A549 (cell line): ENCODE measurements around the gene VPS4A. TPM values are rescaled to one million over a fixed set of nuclear protein-coding genes. Genes with fewer than 3 reads are reported as not detected.
"Not testable (repeated sequence)": the region's sequence is repeated elsewhere in the genome, so short reads cannot be mapped to it uniquely, and the experiment has no call there.

Source experiments
- ATAC-seq, 2 experiments: fragments of 200-7000 bp in 1 of 2; fragments of >200 bp in 1 of 2; cut with Nextera tagmentation in 1 of 2; cut with Tn5 transposase in 1 of 2; 3 replicates each; pipeline versions ENCODE4 v1.8.0 to v1.9.1; 2018 to 2020; ENCODE audit warnings: mild to moderate bottlenecking in 1 of 2, moderate library complexity in 1 of 2
- CTCF ChIA-PET: fragments of 300-600 bp; sonication (Branson Sonifier 250); formaldehyde crosslinking; extraction: SDS; loops from one replicate; lab custom pipeline; 2021; ENCODE audit warnings: antibody characterized with exemption, inconsistent platforms; lab: Yijun Ruan, JAX
- POLR2A ChIA-PET: fragments of 350-600 bp; formaldehyde crosslinking; extraction: SDS; loops from one replicate; lab custom pipeline; 2021; ENCODE audit warnings: antibody characterized with exemption, inconsistent platforms; lab: Yijun Ruan, JAX
- DNase-seq, 2 experiments: peaks; one replicate each; pipeline versions ENCODE4 v3.0.0 to v3.0.0-alpha.2; 2011 to 2016; ENCODE audit warnings: low read depth in 1 of 2, low spot score in 1 of 2
- FAIRE-seq: peaks from 2 replicates; lab custom pipeline; 2011; peaks lifted over from hg19 to GRCh38; lab: Jason Lieb, UNC
- H3K27ac ChIP-seq, 2 experiments: fragments of >200 bp; sonication (Bioruptor Twin); formaldehyde crosslinking; 3 replicates each; pipeline ENCODE4 v1.5.1; 2016 to 2017
- H3K4me1 ChIP-seq: fragments of >200 bp; sonication (Bioruptor Twin); formaldehyde crosslinking; 3 replicates; pipeline ENCODE4 v1.6.1; 2016
- H3K4me2 ChIP-seq: fragments of >200 bp; sonication (Bioruptor Twin); formaldehyde crosslinking; 3 replicates; pipeline ENCODE4 v1.6.1; 2016
- H3K4me3 ChIP-seq: fragments of >200 bp; sonication (Bioruptor Twin); formaldehyde crosslinking; 3 replicates; pipeline ENCODE4 v1.5.1; 2016
- H3K9me3 ChIP-seq: fragments of >200 bp; sonication (Bioruptor Twin); formaldehyde crosslinking; 3 replicates; pipeline ENCODE4 v1.6.1; 2016
- CEBPB ChIP-seq, 2 experiments: fragments of >200 bp in 1 of 2; sonication (Bioruptor Twin) in 1 of 2; formaldehyde crosslinking in 1 of 2; IDR thresholded peaks; 2 replicates each; pipeline ENCODE4 v1.6.1; 2012 to 2016
- EHMT2 ChIP-seq: fragments of 200-600 bp; sonication (generic); IDR thresholded peaks from 2 replicates; pipeline ENCODE4 v1.6.1; 2016; ENCODE audit warnings: antibody characterized with exemption, low read depth, mild to moderate bottlenecking, moderate library complexity
- JUNB ChIP-seq: fragments of >200 bp; sonication (Bioruptor Twin); formaldehyde crosslinking; IDR thresholded peaks from 2 replicates; pipeline ENCODE4 v1.6.1; 2016
- NFE2L2 ChIP-seq: fragments of 150-350 bp; conservative IDR thresholded peaks from 2 replicates; pipeline ENCODE4 v1.6.1; 2014; ENCODE audit warnings: low read length
- NPAS2 ChIP-seq: fragments of 250-450 bp; sonication (Bioruptor Pico); IDR thresholded peaks from 2 replicates; pipeline ENCODE4 v1.8.0; 2022; ENCODE audit warnings: mild to moderate bottlenecking, moderate library complexity, borderline replicate concordance
- SMC3 ChIP-seq: fragments of >200 bp; sonication (Bioruptor Twin); formaldehyde crosslinking; IDR thresholded peaks from 3 replicates; pipeline ENCODE4 v1.6.1; 2018; ENCODE audit warnings: inconsistent platforms
- TP53 ChIP-seq: fragments of 250-450 bp; sonication (Bioruptor Pico); IDR thresholded peaks from 2 replicates; pipeline ENCODE4 v1.5.0; 2021; ENCODE audit warnings: mild to moderate bottlenecking, moderate library complexity
- ZC3H11A ChIP-seq: fragments of 450-650 bp; IDR thresholded peaks from 2 replicates; pipeline ENCODE4 v1.6.1; 2014; ENCODE audit warnings: antibody characterized with exemption, mild to moderate bottlenecking
- WGBS: methylation state at CpG from one replicate; pipeline ENCODE4 v1.1.6; 2017; ENCODE audit errors: missing lambda C conversion rate; 5-methylcytosine and 5-hydroxymethylcytosine counted together
- polyA plus RNA-seq, 4 experiments: library from polyadenylated mRNA; depleted of rRNA in 3 of 4; stranded (reverse); fragments of >200 nt; fragmentation: RNase III in 1 of 4; extraction: RNeasy Plus Mini Kit Qiagen cat#74134 plus additional on column Dnase treatment in 1 of 4; gene quantifications; 2 replicates in 3 of 4; 3 replicates in 1 of 4; pipeline ENCODE4 v1.2.3, GENCODE V29; 2011 to 2017
- TF ChIP-seq, protein P1 (sequence below): fragments of 250-450 bp; sonication (Bioruptor Pico); IDR thresholded peaks from 2 replicates; pipeline ENCODE4 v1.5.0; 2021; ENCODE audit warnings: mild to moderate bottlenecking, moderate library complexity, borderline replicate concordance

The VPS4A gene
- polyA plus RNA-seq, 2 of the 4 experiments (the other 2 are of a cell fraction): 12.9 to 28.1 TPM

DNA sequence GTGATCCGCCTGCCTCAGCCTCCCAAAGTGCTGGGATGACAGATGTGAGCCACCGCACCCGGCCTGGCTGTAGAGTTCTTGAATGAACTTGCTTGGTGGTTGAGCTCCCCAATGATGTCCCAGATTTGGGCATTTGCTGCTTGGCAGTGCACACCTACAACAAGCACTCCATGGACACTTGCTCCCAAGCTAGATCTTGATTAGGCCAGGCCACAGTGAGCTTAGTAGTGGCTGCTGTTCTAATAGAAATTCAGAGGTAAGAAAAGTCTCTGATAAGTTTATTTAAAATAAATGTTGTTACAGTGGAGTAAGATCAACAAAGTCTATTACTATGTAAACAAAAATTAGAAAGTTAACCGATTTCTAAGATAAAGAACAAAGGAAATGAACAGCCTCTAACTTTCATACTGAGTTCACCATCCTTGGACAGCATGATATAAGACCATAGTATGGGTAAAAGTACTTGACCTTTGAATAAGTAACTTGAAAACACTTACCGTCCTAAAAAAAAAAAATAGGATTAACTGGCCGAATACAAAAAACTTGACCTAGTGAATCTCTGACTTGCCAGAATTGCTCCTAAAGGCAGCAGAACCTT, 39.5 kb downstream of the VPS4A start:
- CTCF ChIA-PET: interaction anchor here (0.6 to 1.6 kb wide), 4 partner anchors 10 to 30 kb away, joined by 3 to 7 read pairs (median 4); partner anchors contain the start of genes COG8 and PDF
- no peak for FAIRE-seq

DNA sequence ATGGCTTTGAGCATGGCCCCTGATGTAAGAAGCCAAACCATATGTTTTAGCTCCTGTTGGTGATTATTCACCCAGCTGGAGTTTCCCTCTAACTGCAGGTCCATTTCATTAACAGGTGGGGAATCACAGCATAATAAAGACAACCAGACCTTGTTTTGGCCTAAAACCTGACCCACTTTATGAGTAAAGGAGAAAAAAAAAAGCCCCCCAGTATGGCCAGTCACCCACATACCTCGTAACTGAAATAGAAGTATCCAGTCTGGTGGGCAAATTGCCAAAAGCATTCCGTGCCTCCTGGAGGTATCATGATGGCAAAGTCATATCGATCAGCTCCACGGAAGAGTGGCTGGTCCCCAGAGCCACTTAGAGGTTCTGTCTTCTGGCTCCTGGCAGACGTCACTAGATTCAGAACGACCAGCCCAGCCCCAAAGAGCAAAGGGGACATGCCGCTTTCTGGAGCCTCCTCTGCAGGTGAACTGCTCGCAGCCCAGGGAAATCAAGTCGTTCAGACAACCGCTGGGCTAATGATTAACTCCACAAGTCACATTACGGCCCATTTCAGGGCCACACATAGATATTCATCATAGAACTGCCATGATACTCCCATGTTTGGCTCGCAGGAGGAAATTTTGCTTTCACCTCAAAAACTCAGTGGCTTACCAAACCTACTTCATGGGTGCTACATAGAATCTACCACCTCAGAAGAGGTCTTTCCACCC, 40.3 kb downstream of the VPS4A start, which contains the start of gene TMED6:
Gene TMED6, minus strand, starts transcription at position 478 of the 719 bp plus-strand sequence. Its CDS starts 33 bp downstream, at position 445.
- H3K4me3 ChIP-seq: no peak within 1 kb of the TSS
- CTCF ChIA-PET: interaction anchor here (0.8 to 2.0 kb wide), 4 partner anchors 13 to 64 kb away, joined by 3 to 7 read pairs (median 4); partner anchors contain the start of genes COG8 and PDF
- no peak for TF ChIP-seq EHMT2
- no peak for TF ChIP-seq NPAS2 (CRISPR knock-in tag)
- TF ChIP-seq, all 56 proteins: peak for 0
- WGBS: 91% methylated on average over 12 of the region's 12 CpGs
- no peaks in the 10 kb centered on the region for H3K4me1 ChIP-seq
- H3K9me3 ChIP-seq: no peaks in the 10 kb centered on the region
- ATAC-seq (no peak), FAIRE-seq (no peak), DNase-seq (no peak)
- no peak within 1 kb of the TSS for H3K4me2 ChIP-seq
- POLR2A ChIA-PET: no interaction called here
- H3K27ac ChIP-seq: no peak within 1 kb of the TSS

More for the DNA sequence above, 39.5 kb downstream of the VPS4A start:
- TF ChIP-seq SMC3: no peak
- TF ChIP-seq, protein P1, sequence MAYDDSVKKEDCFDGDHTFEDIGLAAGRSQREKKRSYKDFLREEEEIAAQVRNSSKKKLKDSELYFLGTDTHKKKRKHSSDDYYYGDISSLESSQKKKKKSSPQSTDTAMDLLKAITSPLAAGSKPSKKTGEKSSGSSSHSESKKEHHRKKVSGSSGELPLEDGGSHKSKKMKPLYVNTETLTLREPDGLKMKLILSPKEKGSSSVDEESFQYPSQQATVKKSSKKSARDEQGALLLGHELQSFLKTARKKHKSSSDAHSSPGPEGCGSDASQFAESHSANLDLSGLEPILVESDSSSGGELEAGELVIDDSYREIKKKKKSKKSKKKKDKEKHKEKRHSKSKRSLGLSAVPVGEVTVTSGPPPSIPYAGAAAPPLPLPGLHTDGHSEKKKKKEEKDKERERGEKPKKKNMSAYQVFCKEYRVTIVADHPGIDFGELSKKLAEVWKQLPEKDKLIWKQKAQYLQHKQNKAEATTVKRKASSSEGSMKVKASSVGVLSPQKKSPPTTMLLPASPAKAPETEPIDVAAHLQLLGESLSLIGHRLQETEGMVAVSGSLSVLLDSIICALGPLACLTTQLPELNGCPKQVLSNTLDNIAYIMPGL (CRISPR knock-in tag): no peak
- TF ChIP-seq JUNB: no peak
- DNase-seq (no peak), ATAC-seq (no peak)
- no peak overlapping the region for H3K4me3 ChIP-seq
- WGBS: 79% methylated on average over 6 of the region's 6 CpGs
- POLR2A ChIA-PET: no interaction called here
- H3K4me1 ChIP-seq: no peaks in the 10 kb centered on the region
- no peaks in the 10 kb centered on the region for H3K9me3 ChIP-seq
- no peak overlapping the region for H3K4me2 ChIP-seq
- no peak overlapping the region for H3K27ac ChIP-seq

DNA sequence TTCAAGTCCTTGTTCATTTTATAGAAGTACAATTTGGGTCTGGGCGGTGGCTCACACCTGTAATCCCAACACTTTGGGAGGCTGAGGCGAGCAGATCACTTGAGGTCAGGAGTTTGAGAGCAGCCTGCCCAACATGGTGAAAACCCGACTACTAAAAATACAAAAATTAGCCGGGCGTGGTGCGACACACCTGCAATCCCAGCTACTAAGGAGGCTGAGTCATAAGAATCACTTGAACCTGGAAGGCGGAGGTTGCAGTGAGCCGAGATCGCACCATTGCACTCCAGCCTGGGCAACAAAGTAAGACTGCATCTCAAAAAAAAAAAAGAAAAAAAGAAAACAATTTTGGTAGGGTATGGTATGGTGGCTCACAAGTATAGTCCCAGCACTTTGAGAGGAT, 48.9 kb downstream of the VPS4A start:
- 92% methylated on average over 9 of the region's 9 CpGs for WGBS
- H3K27ac ChIP-seq, H3K4me2 ChIP-seq, H3K4me1 ChIP-seq, H3K4me3 ChIP-seq, ATAC-seq, H3K9me3 ChIP-seq, FAIRE-seq, CTCF ChIA-PET, DNase-seq: not testable (repeated sequence)
- POLR2A ChIA-PET: interaction anchor here (0.7 kb wide), 1 partner anchor 16 kb away, joined by 6 read pairs; no protein-coding TSS in a partner anchor

DNA sequence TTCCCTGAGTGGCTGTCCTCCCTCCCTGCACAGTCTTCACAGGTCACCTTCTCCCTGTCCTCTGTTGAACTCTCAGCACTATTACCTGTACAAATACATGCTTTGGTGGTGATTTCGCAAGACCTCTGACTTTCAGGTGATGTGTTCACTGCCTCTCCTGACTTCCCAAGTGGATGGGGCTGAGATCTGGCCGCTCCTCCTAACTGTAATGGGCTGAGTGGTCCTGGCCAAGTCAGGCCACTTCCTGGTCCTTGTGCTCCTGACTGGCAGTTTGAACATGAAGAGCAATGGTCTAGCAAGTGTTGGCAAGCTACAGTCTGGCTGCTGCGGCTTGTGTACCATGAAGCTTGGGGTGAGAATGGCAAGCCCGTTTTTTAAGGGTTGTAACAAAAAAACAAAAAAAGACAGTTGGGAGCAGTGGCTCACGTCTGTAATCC, 52.1 kb downstream of the VPS4A start:
- CTCF ChIA-PET: no interaction called here

More for the DNA sequence above, 52.1 kb downstream of the VPS4A start:
- DNase-seq (no peak), FAIRE-seq (no peak), ATAC-seq (no peak)
- Histone ChIP-seq H3K9me3 (no peaks in the 10 kb centered on the region), H3K4me3 (no peak overlapping the region), H3K4me2 (no peak overlapping the region), H3K4me1 (no peaks in the 10 kb centered on the region), H3K27ac (no peak overlapping the region)
- POLR2A ChIA-PET: no interaction called here
- WGBS: 88% methylated on average over 5 of the region's 5 CpGs
- TF ChIP-seq NFE2L2: no peak
- TF ChIP-seq, protein P1 (CRISPR knock-in tag): no peak
- no peak for TF ChIP-seq ZC3H11A
- TF ChIP-seq CEBPB (IDR thresholded peaks at IDR 0.05): peak; percentile 57 to 66; a peak in 3 of 4 replicates
- TF ChIP-seq TP53 (CRISPR knock-in tag): no peak
